Stimulated activated CD4-positive, alpha-beta T cell treated with anti-CD3 and anti-CD28 coated beads, Interleukin-4, amount 100 ng/mL, for 4 hours (primary cell): ENCODE data around the gene TBC1D22A.

ENCODE experiments used
- DNase-seq, 2 experiments: peaks; one replicate each; pipeline ENCODE4 v3.0.0-alpha.2; 2020

Gene TBC1D22A

DNA sequence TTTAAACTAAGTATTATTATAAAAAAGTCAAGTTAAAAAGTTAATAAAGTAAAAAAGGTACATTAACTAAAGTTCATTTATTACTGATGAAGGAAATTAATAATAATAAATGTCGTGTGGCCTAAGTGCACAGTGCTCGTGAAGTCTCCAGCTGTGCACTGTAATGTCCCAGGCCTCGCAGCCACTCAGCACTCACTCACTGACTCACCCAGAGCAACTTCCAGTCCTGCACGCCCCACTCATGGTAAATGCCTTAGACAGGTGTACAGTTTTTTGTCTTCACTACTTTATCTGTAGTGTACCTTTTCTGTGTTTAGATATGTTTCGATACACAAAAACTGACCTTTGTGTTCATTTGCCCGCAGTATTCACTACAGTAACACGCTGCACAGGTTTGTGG, 175.5 kb downstream of the TBC1D22A start:
- no peak for DNase-seq

DNA sequence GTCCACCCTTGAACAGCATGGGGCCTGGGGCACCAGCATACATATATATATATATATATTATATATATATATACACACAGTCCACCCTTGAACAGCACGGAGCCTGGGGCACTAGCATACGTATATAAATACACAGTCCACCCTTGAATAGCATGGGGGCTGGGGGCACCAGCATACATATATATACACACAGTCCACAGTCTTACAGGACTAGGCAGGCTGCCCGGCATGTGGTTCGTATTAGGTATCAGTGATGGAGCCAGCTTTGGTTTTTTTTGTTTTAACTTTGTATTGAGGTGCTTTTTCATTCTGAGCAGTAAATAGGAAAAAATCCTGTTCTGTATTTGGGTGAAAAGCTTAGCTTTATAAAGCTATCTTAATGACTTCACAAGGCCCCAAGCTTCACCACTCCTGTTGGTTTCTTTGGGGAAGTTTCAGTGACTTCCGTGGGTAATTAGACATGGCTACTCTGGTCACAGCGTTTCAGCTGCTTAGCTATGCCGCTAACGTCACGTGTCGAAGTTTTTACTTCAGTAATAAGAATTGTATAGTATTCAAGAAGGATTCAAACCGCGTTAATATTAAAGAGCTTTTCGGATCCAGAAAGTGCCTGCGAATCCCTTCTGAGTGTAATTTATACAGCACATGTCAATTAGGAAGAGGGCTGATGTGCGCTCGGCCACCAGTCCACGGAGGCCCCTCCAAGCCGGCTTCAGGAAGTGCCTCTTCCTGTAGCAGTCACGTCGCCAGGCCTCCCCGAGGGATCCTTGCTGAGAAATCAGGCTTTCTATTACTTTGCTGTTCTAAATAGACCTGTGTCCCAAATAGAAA, 179.7 kb downstream of the TBC1D22A start:
- no peak for DNase-seq

DNA sequence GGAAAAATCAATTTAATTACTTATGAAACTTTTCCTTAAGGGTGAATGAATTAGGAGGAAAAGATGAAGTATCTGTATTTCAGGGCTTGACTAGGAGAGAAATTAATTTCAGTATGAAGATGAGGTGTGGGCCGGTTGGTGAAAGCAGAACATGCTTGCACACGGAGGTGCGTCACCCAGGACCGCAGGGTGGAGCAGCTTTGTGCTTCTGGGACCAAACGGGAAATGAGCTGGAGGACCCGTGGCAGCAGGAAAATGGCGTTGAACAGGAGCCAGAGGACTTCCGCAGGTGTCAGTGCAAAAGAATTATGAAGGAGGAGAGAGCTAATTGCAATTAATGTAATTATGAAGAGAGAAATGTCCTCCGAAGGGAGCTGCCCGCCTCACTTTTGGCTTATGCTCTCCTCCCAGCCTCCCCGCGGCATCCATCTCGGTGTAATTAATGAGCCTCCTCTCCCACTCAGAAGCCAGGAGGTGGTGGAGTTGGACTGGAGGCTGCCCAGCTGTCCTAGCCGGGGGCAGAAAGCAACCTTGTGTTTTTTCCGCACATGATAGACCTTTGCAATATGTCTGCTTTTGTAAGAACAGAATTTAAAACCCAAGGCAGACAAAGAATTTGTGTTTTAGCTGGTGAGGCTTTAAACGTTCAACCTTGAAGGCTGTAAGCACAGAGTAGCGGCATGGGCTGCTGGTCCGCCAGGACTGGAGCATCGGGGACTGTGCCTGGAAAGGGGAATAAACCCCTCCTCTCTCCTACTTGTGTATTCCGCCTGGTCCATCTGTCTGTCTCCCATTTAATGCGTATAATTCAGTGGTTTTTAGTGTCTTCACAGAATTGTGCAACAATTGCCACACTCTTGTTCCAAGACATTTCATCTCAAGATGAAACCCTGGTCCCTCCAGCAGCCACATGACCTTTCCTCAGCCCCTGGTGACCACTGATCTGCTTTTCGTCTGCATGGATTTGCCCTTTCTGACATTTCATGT, 180.6 kb downstream of the TBC1D22A start:
- DNase-seq, result no peak

DNA sequence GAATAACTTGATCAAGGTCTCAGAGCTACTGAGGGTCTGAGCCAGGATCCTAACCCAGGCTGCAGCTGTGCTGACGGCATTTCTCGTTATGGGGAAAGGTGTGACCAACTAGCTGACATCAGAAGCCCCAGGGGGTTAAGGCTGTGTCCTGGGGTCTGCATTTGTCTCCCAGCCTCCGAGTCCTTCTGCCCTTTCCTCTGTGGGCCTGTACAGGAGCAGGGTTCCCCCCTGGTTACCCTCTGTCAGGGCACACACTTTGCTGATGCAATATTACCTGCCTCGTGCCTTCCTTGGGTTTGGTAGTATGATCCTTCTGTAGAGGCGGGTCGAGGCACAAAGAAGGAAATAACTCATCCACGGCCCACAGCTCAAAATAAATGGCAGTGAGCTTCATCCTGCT, 183.0 kb downstream of the TBC1D22A start:
- no peak for DNase-seq

DNA sequence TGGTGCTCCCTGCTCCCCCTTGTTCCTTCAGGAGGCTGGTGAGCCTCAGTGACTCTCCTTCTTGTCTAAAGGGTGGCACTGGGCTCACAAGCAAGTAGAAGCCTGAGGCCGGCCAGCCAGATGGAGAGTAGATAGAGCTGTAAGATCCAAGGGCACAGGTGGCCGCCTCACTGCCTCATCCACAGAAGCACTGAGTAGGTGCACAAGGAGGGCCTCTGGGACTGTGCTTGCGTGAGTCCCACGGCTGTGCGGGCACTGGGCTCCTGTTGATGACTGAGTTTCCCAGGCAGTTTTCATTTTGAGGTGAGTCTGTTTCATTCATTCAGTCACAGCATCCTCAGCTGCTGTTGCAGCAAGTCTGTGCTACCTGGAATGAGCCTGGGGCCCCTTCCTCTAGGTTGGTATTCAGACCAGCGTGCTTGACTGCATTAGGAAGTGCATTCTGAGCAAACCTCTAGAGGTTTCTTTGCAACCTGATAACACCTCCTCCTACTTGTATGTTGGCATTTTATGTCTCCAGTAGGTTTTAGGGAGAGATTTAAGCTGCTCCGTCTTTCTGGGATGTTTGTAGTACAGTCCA, 184.0 kb downstream of the TBC1D22A start:
- no peak for DNase-seq

DNA sequence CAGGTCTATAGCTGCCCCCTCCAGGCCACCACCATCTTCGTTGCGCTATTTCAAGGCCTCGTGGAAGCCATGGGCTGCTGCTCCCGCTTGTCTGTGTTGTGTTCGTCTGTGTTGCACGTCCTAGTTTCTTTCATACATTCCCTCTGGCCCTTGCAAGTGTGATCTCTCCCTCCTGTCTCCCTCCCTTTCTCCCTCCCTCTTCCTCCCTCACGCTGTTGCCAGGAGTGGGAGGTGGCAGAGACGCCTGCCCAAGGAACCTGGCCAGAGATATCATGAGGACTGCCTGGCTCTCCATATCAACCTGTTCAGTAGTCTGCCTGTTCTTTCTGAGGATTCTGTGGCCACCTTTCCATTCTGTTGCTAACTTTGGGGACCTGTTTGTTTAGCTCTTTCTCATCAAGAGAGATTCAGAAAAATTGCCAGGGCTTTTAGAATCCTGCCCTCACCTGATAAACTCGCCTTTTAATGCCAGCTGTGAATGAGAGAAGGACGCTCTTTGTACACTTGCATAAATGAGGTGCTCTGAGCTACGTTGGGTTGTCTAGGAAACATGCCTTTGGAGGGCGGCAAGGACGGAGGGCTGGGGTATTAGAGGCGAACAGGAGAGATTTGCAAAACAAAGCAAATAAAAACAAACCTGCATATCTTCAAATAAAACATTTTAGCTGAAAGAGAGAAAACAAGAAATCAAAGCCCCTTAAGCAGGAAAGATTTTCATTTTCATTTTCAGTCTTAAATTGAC, 185.2 kb downstream of the TBC1D22A start:
- no peak for DNase-seq

DNA sequence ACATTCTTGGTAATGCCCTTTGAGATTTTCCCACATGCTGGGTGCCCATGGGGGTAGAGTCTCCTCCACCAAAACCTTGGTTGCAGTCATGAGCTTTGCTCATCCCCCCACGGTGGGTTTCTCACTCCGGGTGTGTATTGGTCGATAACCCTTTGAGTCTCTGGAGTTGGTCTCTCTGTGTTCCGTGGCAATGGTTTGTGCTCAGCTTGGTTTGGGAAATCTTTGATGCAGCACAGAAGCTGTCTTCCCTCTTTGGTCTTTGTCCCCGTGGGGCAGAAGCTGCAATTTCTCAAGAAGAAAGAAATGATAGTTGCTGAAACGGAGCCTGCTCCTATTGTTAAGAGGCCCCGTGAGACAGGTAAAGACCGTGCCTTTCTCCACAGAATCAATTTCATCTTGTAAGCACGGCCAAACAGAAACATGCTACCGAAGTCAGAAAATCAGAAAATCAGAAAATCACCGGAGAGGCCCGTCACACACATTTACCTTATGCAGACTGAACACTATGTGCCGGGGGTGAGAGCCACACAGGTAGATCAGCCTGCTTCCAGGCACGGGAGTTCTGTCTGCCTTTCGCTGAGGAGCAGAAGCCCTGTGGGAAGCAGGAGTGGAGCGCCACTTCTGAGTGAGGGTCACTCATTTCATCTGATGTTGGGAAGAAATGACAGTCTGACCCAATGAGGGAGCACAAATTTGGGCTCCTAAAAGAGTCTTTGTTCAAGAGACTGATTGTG, 186.1 kb downstream of the TBC1D22A start:
- DNase-seq, result no peak

DNA sequence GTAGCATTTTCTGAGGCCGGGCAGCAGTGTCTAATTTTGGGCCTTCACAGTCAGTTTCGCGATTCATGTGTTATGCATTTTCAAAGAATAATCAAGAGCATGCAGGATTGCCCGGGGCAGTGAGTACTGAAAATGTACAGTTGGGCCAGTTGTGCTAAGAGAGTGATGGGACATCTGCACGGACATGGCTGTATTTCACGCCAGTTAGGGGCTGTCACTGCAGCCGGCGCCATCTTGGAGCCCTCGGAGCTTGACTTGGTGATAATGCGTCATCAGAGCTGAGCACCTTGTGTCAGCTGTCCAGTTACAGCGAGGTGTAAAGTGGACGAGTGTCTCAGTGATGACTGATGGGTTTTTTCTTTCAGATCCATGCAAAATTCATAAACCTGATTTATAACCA, 188.9 kb downstream of the TBC1D22A start:
- no peak for DNase-seq

DNA sequence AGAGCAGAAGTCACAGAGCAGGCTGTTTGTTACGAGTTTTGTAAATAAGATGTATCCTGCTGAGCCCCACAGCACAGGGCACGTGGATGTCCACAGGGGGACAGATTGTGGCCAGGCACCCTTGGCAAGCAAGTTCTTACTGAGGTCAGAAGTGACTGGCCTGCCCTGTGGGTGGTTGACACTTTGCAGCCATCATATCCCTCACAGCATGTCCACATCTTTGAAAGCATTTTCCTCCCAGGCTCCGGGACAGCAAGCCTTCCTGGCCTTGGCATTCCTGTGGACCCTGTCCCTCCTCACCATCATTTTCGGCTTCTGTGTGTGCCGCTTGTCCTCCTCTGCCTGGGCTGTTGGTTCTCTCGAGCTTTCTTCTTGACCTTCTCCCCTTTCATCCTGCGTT, 189.5 kb downstream of the TBC1D22A start:
- no peak for DNase-seq

DNA sequence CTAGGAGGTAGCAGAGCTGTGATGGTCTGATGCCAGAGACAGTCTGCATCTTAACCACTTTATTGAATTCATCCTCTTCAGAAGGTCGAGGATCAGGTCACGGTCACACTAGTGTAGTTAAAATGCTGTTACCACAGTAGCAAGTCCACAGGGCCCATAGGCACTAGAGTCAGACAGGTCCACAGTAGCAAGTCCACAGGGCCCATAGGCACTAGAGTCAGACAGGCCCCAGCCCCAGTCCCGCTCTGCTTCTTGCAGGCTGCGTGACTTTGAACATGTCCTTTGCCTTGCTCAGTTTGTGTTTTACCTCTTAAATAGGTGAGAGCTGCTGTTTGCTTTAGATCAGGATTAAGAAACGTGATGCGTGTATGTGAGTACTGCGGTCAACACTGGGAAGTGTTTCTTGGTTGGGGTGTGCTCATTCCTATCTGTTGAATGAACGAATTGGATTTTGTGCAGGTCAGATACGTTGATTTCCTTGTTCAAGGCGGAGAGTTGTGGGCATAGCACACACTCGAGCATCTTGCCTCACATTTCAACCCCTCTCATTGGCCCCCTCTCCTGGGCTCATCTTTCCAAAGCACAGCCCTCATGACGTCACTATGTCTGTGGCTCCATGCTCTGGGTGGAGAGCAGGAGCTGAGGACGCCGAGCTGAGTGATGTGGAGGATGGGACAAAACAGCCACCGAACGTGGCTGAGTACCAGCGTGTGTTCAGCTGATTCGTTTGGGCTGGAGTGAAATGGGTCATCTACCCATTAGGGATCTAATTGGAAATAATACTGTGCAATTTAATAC, 191.7 kb downstream of the TBC1D22A start:
- no peak for DNase-seq

DNA sequence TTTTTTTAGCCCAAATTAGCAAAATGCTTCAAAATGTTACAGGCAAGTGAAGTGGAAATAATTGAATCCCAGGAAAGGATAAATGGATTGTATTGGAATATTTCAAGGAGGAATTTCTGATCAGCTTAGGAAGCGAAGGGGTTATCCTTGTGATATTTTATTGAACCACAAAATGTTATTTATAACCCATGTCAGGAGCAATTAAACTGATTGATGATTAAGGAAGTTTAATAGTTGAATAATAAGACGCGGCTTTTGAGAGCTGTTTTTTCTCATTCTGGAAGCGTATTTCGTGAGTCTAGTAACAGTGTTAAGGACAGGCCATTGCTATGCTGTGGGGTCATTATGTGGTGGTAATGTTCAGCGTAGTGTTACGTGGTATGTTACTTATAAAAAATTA, 192.3 kb downstream of the TBC1D22A start:
- DNase-seq, result no peak

DNA sequence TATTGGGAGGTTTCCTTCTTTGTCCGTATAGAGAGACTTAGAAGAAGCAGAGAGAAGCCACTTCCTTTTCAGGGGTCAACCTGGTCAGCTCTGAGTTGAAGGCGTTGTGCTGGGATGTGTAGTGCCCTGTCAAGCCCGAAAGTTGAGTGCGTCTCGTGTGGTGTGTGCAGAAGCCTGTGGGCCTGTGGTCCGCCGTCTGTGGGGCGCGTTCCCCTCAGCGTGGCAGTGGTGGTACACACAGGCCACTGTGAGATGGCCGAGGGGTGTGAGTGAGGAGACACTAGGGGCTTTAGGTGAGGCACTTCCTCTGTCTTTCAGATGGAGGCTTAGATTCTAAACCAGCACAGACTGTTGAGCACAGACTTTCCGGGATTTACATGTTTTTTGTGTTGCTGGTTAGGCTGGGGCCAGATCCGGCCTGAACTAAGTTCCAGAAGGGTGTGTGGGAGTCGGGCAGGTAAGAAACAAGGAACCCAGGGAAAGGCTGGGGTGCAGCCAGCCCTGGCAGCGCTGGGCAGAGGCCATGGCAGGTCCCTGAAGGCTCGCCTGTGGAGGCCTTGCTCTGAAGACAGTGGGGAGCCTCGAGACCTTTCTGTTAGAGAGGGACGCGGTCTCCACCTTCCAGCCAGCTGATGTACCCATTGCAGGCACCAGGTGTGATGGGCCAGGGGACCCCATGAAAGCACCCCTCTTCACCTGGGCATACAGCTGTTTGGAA, 194.2 kb downstream of the TBC1D22A start:
- DNase-seq, result no peak

DNA sequence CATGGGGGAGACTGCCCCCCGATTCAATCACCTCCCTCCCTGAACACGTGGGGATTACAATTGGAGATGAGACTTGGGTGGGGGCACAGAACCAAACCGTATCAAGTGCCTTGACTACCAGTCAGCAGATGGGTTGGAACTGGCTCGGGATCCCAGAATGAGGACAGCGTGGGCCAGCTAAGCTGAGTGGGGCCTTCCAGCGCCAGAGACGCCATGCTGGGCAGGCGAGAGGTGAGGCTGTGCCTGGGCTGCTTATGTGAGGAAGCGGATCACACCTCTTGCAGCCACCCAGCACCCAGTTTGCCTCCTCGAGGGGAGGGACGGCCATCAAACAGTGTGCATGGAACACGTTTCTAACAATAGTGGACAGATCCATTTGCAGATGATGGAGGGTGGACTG, 195.1 kb downstream of the TBC1D22A start:
- no peak for DNase-seq

DNA sequence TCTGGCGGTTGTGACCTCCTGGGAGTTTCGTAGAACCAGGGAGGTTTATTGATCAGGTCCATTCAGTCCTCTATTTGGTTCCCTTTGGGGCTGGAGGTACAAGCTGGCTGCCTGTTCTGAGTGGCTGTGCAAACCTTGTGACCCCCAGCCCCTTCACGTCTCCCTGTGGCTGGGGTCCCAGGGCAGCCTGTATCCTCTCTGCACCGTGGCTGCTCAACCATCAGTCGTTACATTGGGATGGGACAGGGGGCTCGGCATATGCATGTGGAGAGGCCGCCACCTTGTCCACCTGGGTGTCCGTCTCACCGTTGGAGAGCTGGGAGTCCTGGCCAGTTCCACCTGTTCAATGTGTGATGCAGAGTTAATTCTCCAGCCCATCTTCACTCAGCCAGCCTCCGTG, 195.7 kb downstream of the TBC1D22A start:
- no peak for DNase-seq

DNA sequence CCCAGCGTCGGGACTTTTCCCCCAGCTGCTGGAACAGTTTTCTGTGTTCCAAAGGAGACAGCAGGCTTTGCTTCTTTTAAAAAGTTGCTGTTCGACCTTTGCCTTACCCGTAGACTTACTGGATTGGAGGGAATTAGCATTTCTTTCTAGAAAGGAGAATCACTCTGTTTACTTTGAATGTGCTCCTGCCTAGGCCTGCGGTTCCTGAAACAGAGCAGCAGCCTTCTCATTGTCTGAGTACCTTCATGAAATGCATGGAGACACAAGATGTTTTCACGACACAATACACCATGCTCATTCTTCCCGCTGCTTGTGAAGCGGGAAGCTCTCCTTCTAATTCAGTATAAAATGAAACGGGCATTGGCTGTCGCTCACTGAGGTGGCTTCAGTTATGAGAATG, 196.2 kb downstream of the TBC1D22A start:
- no peak for DNase-seq

DNA sequence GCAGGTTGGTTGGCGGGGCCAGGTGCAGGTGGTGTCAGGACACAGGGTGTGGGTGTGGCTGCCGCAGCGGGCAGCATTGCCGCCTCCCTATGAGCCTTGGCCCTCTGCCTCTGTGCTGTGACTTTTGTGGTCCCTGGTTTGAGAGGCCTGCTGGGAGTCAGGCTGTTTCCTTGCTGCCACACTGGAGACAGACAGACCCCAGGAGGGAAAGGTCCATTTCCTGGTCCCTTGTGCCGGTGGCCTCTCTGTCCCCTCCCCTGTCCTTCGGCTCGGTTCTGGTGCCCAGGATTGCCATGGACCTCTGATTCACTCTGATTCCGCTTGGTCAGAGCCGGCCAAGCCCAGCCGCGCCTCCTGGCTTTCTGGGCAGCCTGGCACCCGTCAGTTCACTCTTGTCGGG, 196.9 kb downstream of the TBC1D22A start:
- no peak for DNase-seq

DNA sequence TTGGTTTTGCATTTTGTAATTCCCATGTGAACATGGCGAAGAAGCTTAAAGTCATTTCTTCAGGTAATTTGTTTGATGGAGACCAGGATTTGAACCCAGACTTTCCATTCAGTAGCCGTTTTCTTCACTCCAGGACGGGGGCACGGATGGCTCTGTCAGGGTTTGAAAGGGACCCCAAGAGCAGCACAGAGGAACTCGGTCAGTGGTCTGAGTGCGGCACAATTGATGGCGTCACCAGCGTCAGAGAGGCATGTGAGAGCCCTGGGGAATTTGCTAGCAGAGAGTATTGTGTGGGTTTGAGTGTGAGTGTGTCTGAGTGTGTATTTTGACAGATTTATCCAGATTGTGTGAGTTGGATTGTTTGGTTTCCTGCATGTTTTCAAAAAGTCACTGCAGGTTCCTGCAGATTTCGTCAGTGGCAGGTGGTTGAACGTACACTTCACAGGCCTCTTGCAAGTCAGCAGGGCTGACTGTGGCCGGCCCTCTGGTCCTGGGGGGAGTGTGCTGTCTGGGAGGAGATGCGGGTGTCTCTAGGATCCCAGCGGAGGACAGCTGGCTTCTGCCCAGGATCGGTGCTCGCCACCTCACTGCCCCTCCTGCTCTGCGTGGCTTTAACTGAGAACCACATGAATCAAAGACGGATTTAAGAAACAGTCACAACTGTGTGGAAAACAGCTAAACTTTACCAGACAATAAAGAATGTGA, 199.3 kb downstream of the TBC1D22A start:
- DNase-seq, result no peak

DNA sequence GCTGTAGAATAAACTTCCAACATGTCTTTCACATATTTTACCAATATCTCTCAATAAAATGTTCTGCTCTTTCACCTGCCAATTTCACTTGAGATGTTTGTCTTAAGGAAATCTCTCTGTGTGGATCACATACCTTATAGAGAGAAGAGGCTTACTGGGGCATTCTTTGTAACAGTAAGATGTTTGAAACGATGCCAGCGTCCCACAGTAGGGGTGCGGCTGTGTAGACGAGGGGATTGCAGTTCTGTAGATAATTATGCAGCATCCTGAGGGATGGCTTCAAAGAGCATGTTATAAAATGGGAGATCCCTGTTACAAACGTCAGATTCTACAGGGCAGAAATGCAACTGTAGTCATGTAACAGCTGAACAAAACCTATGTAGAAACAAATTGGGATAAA, 200.0 kb downstream of the TBC1D22A start:
- DNase-seq, result no peak

DNA sequence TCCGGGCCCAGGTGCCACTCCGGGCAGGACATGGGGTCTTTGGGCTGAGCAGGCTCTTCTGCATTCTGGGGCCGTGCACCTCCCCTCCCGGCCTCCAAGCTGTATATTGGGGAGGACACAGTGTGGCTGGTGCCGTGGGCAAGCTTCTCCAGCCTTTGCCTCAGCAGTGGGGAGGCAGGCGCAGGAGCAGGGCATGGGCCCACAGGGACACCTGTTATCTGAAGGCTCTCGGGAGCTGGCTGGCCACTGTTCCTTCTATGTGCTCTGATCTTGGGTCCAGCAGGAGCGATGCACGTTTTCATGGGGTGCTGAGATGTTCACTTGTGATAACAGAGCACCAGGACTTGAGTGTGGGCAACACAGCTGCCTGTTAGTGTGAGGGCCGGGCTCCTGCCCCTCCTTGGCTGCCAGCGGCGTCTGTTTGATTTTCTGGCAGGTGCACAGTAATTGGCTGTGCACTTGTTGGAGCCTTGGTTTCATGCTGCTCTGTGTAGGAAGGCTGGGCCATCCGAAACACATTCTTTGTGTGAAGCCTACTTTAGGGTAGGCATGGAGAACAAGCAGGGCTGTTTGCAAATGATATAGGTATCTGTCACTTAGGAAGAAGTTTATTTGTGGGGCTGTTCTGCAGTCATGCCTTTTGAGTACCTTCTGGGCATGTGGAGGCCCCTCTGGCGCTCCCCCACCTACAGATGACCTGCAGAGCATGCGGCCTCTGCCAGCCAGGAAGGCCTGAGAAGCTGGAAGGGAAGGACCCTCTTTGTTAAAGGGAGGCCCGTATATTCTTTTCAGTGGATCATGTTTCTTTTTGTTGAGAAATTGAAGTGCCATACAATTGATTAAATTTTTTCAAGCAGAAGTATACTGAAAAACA, 201.5 kb downstream of the TBC1D22A start:
- DNase-seq, result no peak
